Gastrocnemius medialis (tissue), 4 donors: ENCODE measurements around the gene TTC39A.
"Not testable (repeated sequence)": the region's sequence is repeated elsewhere in the genome, so short reads cannot be mapped to it uniquely, and the experiment has no call there.

Experiments
- POLR2A ChIP-seq, 2 donors: fragments of 450-650 bp; IDR thresholded peaks; one replicate each; pipeline ENCODE4 v1.6.1; 2017; ENCODE audit warnings: antibody characterized with exemption in 2 of 2, mild to moderate bottlenecking in 2 of 2, moderate library complexity in 2 of 2
- TF ChIP-seq, protein P1 (sequence below), 5 experiments: fragments of 450-650 bp in 3 of 5; fragments of 200-600 bp in 2 of 5; sonication (generic) in 2 of 5; IDR thresholded peaks in 4 of 5; conservative IDR thresholded peaks in 1 of 5; 1 replicate in 4 of 5; 2 replicates in 1 of 5; pipeline ENCODE4 v1.5.1; 2016 to 2019; ENCODE audit warnings: antibody characterized with exemption in 5 of 5, mild to moderate bottlenecking in 3 of 5, moderate library complexity in 3 of 5

GRCh38 chr1:51250729-51251128 lies 79.6 kb downstream of the TTC39A start:
- TF ChIP-seq, protein P1, sequence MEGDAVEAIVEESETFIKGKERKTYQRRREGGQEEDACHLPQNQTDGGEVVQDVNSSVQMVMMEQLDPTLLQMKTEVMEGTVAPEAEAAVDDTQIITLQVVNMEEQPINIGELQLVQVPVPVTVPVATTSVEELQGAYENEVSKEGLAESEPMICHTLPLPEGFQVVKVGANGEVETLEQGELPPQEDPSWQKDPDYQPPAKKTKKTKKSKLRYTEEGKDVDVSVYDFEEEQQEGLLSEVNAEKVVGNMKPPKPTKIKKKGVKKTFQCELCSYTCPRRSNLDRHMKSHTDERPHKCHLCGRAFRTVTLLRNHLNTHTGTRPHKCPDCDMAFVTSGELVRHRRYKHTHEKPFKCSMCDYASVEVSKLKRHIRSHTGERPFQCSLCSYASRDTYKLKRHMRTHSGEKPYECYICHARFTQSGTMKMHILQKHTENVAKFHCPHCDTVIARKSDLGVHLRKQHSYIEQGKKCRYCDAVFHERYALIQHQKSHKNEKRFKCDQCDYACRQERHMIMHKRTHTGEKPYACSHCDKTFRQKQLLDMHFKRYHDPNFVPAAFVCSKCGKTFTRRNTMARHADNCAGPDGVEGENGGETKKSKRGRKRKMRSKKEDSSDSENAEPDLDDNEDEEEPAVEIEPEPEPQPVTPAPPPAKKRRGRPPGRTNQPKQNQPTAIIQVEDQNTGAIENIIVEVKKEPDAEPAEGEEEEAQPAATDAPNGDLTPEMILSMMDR (IDR thresholded peaks at IDR 0.05 in 4 of 5, conservative IDR thresholded peaks at IDR 0.05 in 1 of 5) = not testable (repeated sequence)
- TF ChIP-seq POLR2A (IDR thresholded peaks at IDR 0.05) = not testable (repeated sequence)
